Prostate gland (tissue), 2 donors: Measurements from ENCODE around the gene PSMD7.
"Not testable (repeated sequence)": the region's sequence is repeated elsewhere in the genome, so short reads cannot be mapped to it uniquely, and the experiment has no call there.

Experiments used
- CTCF ChIP-seq, 4 experiments: fragments of 200-600 bp in 2 of 4; fragments of 450-650 bp in 2 of 4; sonication (generic) in 2 of 4; IDR thresholded peaks; 1 replicate in 3 of 4; 2 replicates in 1 of 4; pipeline ENCODE4 v1.5.1; 2016 to 2019; ENCODE audit warnings: antibody characterized with exemption in 4 of 4, mild to moderate bottlenecking in 2 of 4, moderate library complexity in 2 of 4
- POLR2A ChIP-seq: fragments of 450-650 bp; IDR thresholded peaks from one replicate; pipeline ENCODE4 v1.6.1; 2016; ENCODE audit warnings: antibody characterized with exemption, mild to moderate bottlenecking
- POLR2AphosphoS5 ChIP-seq: sonication (generic); formaldehyde crosslinking; IDR thresholded peaks from one replicate; pipeline ENCODE4 v1.6.1; 2017; ENCODE audit warnings: antibody characterized with exemption

- TF ChIP-seq CTCF (IDR thresholded peaks at IDR 0.05); POLR2AphosphoS5; POLR2A: not testable (repeated sequence)
Measured at GRCh38 chr16:74332469-74332868, 35.9 kb downstream of the PSMD7 start.
